Measurements from ENCODE around the gene HPCAL1.

- TF ChIP-seq, protein P1, sequence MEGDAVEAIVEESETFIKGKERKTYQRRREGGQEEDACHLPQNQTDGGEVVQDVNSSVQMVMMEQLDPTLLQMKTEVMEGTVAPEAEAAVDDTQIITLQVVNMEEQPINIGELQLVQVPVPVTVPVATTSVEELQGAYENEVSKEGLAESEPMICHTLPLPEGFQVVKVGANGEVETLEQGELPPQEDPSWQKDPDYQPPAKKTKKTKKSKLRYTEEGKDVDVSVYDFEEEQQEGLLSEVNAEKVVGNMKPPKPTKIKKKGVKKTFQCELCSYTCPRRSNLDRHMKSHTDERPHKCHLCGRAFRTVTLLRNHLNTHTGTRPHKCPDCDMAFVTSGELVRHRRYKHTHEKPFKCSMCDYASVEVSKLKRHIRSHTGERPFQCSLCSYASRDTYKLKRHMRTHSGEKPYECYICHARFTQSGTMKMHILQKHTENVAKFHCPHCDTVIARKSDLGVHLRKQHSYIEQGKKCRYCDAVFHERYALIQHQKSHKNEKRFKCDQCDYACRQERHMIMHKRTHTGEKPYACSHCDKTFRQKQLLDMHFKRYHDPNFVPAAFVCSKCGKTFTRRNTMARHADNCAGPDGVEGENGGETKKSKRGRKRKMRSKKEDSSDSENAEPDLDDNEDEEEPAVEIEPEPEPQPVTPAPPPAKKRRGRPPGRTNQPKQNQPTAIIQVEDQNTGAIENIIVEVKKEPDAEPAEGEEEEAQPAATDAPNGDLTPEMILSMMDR (IDR thresholded peaks at IDR 0.05), result peak; percentile 50 to 69 (median 57)
- TF ChIP-seq POLR2A (IDR thresholded peaks at IDR 0.05; ENCODE audit: low read depth) (peak; percentile 85), EP300 (IDR thresholded peaks at IDR 0.05) (no peak)
These were observed at the start of gene HPCAL1 for GRCh38 chr2:10302479-10303180.
